GM10248 (cell line): ENCODE results near the gene CNFN.

Experiments used
- CTCF ChIA-PET: fragments of 300-600 bp; sonication (Branson Sonifier 250); formaldehyde crosslinking; extraction: SDS; loops from one replicate; lab custom pipeline; 2021; ENCODE audit warnings: antibody characterized with exemption; lab: Yijun Ruan, JAX
- POLR2A ChIA-PET: fragments of 350-650 bp; sonication (Branson Sonifier 250); formaldehyde crosslinking; extraction: SDS; loops from one replicate; lab custom pipeline; 2020; ENCODE audit warnings: antibody characterized with exemption; lab: Yijun Ruan, JAX
- DNase-seq: peaks from one replicate; pipeline ENCODE4 v3.0.0; 2012; ENCODE audit errors: extremely low spot score
- CTCF ChIP-seq: IDR thresholded peaks from 2 replicates; pipeline ENCODE4 v1.5.1; 2012; ENCODE audit warnings: mild to moderate bottlenecking, low read depth; ENCODE audit errors: extremely low read depth, missing control alignments, control extremely low read depth

Gene CNFN

GRCh38 chr19:42412227-42412626 lies 22.1 kb upstream of the CNFN start:
- no peak for DNase-seq
- POLR2A ChIA-PET, result interaction anchor here (1.6 kb wide), 1 partner anchor 11 kb away, joined by 5 read pairs; no protein-coding TSS in a partner anchor
- TF ChIP-seq CTCF, result no peak
- CTCF ChIA-PET, result interaction anchor here (0.9 to 2.6 kb wide), 5 partner anchors 11 to 117 kb away, joined by 3 to 24 read pairs (median 3); no protein-coding TSS in a partner anchor

- CTCF ChIA-PET, result interaction anchor here (0.9 to 3.5 kb wide), 8 partner anchors 9 to 118 kb away, joined by 3 to 24 read pairs (median 4); no protein-coding TSS in a partner anchor
These were observed 21.6 kb upstream of the CNFN start for GRCh38 chr19:42411581-42412178.

GRCh38 chr19:42410371-42410770 lies 20.3 kb upstream of the CNFN start:
- DNase-seq, result no peak
- ChIA-PET CTCF (interaction anchor here (1.3 to 3.5 kb wide), 3 partner anchors 10 to 28 kb away, joined by 3 to 20 read pairs (median 7); no protein-coding TSS in a partner anchor), POLR2A (no interaction called here)
- TF ChIP-seq CTCF, result no peak

More at GRCh38 chr19:42411581-42412178, 21.6 kb upstream of the CNFN start:
- POLR2A ChIA-PET, result interaction anchor here (1.6 kb wide), 1 partner anchor 12 kb away, joined by 5 read pairs; no protein-coding TSS in a partner anchor
- TF ChIP-seq CTCF, result no peak
- no peak for DNase-seq

DNA sequence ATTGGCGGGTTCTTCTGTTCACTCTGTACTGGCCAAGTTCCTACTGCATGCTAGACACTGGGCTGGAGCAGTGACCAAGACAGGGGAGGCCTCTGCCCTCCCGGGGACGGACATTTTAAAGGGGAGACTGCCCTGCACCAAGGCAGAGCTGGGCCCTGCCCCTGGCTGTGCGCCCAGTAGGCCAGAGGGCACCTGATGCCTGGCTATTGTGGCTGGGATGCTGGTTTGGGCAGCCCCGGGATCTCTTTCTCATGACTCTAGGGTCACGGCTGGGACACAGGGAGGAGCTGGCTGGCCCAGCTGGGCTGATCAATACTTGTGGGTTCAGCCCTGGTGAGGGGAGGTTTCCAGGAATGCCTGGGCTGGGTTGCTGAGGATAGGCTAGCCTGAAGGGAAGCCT lies 19.4 kb upstream of the CNFN start:
- ChIA-PET POLR2A (no interaction called here), CTCF (interaction anchor here (2.0 to 3.5 kb wide), 2 partner anchors 9 to 11 kb away, joined by 7 to 20 read pairs; no protein-coding TSS in a partner anchor)
- no peak for DNase-seq
- TF ChIP-seq CTCF, result no peak

- ChIA-PET CTCF (interaction anchor here (1.7 kb wide), 1 partner anchor 13 kb away, joined by 11 read pairs; no protein-coding TSS in a partner anchor), POLR2A (no interaction called here)
- no peak for DNase-seq
- TF ChIP-seq CTCF, result no peak
These were observed 17.7 kb upstream of the CNFN start for GRCh38 chr19:42407816-42408175.

DNA sequence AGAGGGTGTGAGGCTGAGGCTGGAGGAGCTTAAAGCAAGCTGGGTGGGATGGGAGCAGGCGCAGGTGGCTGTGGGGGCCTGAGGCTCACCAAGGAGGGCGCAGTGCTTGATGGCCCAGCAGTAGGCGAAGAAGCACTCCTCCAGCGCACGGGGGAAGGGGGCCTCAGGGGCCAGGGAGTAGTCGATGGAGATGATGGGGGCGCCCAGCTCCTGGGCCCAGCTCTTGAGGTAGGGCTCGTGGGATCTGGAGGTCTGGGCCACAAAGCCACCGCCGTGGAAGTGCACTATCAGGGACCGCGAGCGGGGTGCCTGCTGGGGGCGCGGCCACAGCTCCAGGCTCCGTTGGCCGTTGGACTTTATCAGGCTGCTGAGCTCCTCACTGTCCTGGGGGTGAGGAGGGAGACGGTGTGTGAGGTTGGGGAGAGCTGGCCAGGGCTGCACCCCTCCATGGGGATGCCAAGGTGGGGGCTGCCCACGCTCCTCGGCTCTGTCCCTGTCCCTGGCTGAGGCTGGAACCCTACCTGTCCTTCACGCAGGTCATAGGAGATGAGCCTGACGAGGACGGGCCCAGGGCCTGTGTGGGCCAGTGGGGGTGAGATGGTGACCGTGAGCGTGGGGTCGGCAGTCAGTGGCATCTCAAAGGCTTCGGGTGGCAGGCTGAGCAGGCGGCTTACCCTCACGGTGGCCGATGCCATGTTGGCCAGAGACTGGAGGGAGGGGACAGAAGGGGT lies 17.2 kb upstream of the CNFN start:
- no peak for DNase-seq
- ChIA-PET POLR2A (interaction anchor here (0.6 to 1.3 kb wide), 2 partner anchors 16 to 557 kb away, joined by 3 to 4 read pairs; no protein-coding TSS in a partner anchor), CTCF (interaction anchor here (1.2 to 1.7 kb wide), 5 partner anchors 9 to 27 kb away, joined by 3 to 11 read pairs (median 3); no protein-coding TSS in a partner anchor)
- TF ChIP-seq CTCF, result no peak
